DND-41 (cell line): Measurements from ENCODE around the gene MAGEA2.

Experiments used
- CTCF ChIP-seq: IDR thresholded peaks from 2 replicates; pipeline ENCODE4 v1.5.1; 2012; ENCODE audit warnings: borderline replicate concordance, low read length, moderate library complexity, mild to moderate bottlenecking; ENCODE audit not compliant: poor library complexity, severe bottlenecking; ENCODE audit errors: extremely low read depth
- EZH2 ChIP-seq: IDR thresholded peaks from 3 replicates; pipeline ENCODE4 v1.6.1; 2012; ENCODE audit warnings: borderline replicate concordance, low read depth, mild to moderate bottlenecking, moderate library complexity, low read length, inconsistent platforms; ENCODE audit not compliant: severe bottlenecking

- TF ChIP-seq CTCF, result no peak
- no peak for TF ChIP-seq EZH2
Measured at GRCh38 chrX:152735860-152736511, 17.7 kb downstream of the MAGEA2 start.
